ENCODE measurements around the gene AFP. TPM values are rescaled to one million over a fixed set of nuclear protein-coding genes. Genes with fewer than 3 reads are reported as not detected.

The AFP gene
- total RNA-seq, 1 donor from 2014 or later = not detected

- Histone ChIP-seq H3K9ac (no peak overlapping the region), H2AFZ (replicated peaks) (no peak overlapping the region), H3K4me2 (no peak overlapping the region), H3K27ac (no peak overlapping the region), H3K79me2 (ENCODE audit: low read depth) (no peaks in the 10 kb centered on the region), H4K20me1 (ENCODE audit: low read depth) (no peaks in the 10 kb centered on the region), H3K4me3 (no peak overlapping the region), H3F3A (ENCODE audit: low read depth) (peaks cover 25% of the 10 kb centered on the region), H3K9me3 (ENCODE audit: low read depth) (no peaks in the 10 kb centered on the region), H3K4me1 (peaks cover 23% of the 10 kb centered on the region), H3K36me3 (no peaks in the 10 kb centered on the region), H3K27me3 (no peaks in the 10 kb centered on the region)
- H3K27ac Mint-ChIP-seq = no peak overlapping the region
- H3K9me3 Mint-ChIP-seq = peaks cover under 1% of the 10 kb centered on the region
- TF ChIP-seq EZH2phosphoT487 (IDR thresholded peaks at IDR 0.05) (peak; percentile 42), CTCF (IDR thresholded peaks at IDR 0.05) (no peak), EZH2 (IDR thresholded peaks at IDR 0.05) (no peak)
- peaks cover 12% of the 10 kb centered on the region for H3K27me3 Mint-ChIP-seq (ENCODE audit: insufficient read depth, low read depth)
- peak; percentile 33 for DNase-seq (ENCODE audit: low spot score)
- peaks cover 28% of the 10 kb centered on the region for H3K4me1 Mint-ChIP-seq
- no peak overlapping the region for H3K4me3 Mint-ChIP-seq
- H3K36me3 Mint-ChIP-seq = no peaks in the 10 kb centered on the region
These were observed 15.4 kb downstream of the AFP start for GRCh38 chr4:73451404-73451803.

- H3K4me3 Mint-ChIP-seq = no peak overlapping the region
- Histone ChIP-seq H3K4me2 (no peak overlapping the region), H3K9me3 (ENCODE audit: low read depth) (no peaks in the 10 kb centered on the region), H3F3A (ENCODE audit: low read depth) (peaks cover 25% of the 10 kb centered on the region), H3K27ac (no peak overlapping the region), H3K79me2 (ENCODE audit: low read depth) (no peaks in the 10 kb centered on the region), H3K4me1 (peaks cover 23% of the 10 kb centered on the region), H3K36me3 (no peaks in the 10 kb centered on the region), H2AFZ (replicated peaks) (no peak overlapping the region), H4K20me1 (ENCODE audit: low read depth) (no peaks in the 10 kb centered on the region), H3K9ac (no peak overlapping the region), H3K4me3 (no peak overlapping the region), H3K27me3 (no peaks in the 10 kb centered on the region)
- H3K27ac Mint-ChIP-seq = no peak overlapping the region
- peaks cover 10% of the 10 kb centered on the region for H3K27me3 Mint-ChIP-seq (ENCODE audit: insufficient read depth, low read depth)
- H3K9me3 Mint-ChIP-seq = peaks cover 2% of the 10 kb centered on the region
- no peaks in the 10 kb centered on the region for H3K36me3 Mint-ChIP-seq
- DNase-seq (ENCODE audit: low spot score) = no peak
- peaks cover 28% of the 10 kb centered on the region for H3K4me1 Mint-ChIP-seq
- TF ChIP-seq EZH2phosphoT487 (IDR thresholded peaks at IDR 0.05) = no peak
- TF ChIP-seq CTCF (IDR thresholded peaks at IDR 0.05) = no peak
- no peak for TF ChIP-seq EZH2 (IDR thresholded peaks at IDR 0.05)
These were observed 16.1 kb downstream of the AFP start for GRCh38 chr4:73451981-73452747.

GRCh38 chr4:73452953-73453700 is 17.1 kb downstream of the AFP start:
- TF ChIP-seq CTCF (IDR thresholded peaks at IDR 0.05) = no peak
- peak; percentile 87 for TF ChIP-seq EZH2phosphoT487 (IDR thresholded peaks at IDR 0.05)
- no peaks in the 10 kb centered on the region for H3K36me3 ChIP-seq
- H3K79me2 ChIP-seq (ENCODE audit: low read depth) = no peaks in the 10 kb centered on the region
- H3K4me3 ChIP-seq = no peak overlapping the region
- no peaks in the 10 kb centered on the region for H3K27me3 ChIP-seq
- peaks cover 28% of the 10 kb centered on the region for H3K4me1 Mint-ChIP-seq
- H2AFZ ChIP-seq (replicated peaks) = no peak overlapping the region
- H3K9me3 Mint-ChIP-seq = peaks cover 2% of the 10 kb centered on the region
- no peaks in the 10 kb centered on the region for H3K36me3 Mint-ChIP-seq
- H3K27me3 Mint-ChIP-seq (ENCODE audit: insufficient read depth, low read depth) = peaks cover 10% of the 10 kb centered on the region
- no peaks in the 10 kb centered on the region for H4K20me1 ChIP-seq (ENCODE audit: low read depth)
- no peak overlapping the region for H3K27ac Mint-ChIP-seq
- no peaks in the 10 kb centered on the region for H3K9me3 ChIP-seq (ENCODE audit: low read depth)
- DNase-seq (ENCODE audit: low spot score) = peak; percentile 41
- no peak overlapping the region for H3K4me3 Mint-ChIP-seq
- H3K27ac ChIP-seq = no peak overlapping the region
- H3K9ac ChIP-seq = no peak overlapping the region
- peaks cover 23% of the 10 kb centered on the region for H3K4me1 ChIP-seq
- no peak overlapping the region for H3K4me2 ChIP-seq
- peaks cover 25% of the 10 kb centered on the region for H3F3A ChIP-seq (ENCODE audit: low read depth)
